ENCODE results near the gene GMPPB.
"Not testable (repeated sequence)": the region's sequence is repeated elsewhere in the genome, so short reads cannot be mapped to it uniquely, and the experiment has no call there.

The GMPPB gene

GRCh38 chr3:49712631-49713317 lies 11.0 kb downstream of the GMPPB start:
- DNase-seq = no peak

- no peak for DNase-seq
Measured at GRCh38 chr3:49712166-49712565, 11.6 kb downstream of the GMPPB start.

GRCh38 chr3:49711489-49711888 lies 12.3 kb downstream of the GMPPB start:
- no peak for DNase-seq

- no peak for DNase-seq
Measured at GRCh38 chr3:49709852-49710251, 13.9 kb downstream of the GMPPB start.

- DNase-seq = no peak
Measured at GRCh38 chr3:49707113-49707480, 16.7 kb downstream of the GMPPB start.

- DNase-seq = no peak
Measured at GRCh38 chr3:49706456-49707112, 17.2 kb downstream of the GMPPB start.

GRCh38 chr3:49705390-49705960 lies 18.3 kb downstream of the GMPPB start:
- no peak for DNase-seq

- no peak for DNase-seq
Measured at GRCh38 chr3:49704629-49705028, 19.1 kb downstream of the GMPPB start.

GRCh38 chr3:49703956-49704355 lies 19.8 kb downstream of the GMPPB start:
- DNase-seq = no peak

GRCh38 chr3:49703443-49703927 lies 20.3 kb downstream of the GMPPB start:
- DNase-seq = peak; percentile 51 to 56

GRCh38 chr3:49702672-49703071 lies 21.1 kb downstream of the GMPPB start:
- DNase-seq = no peak

GRCh38 chr3:49701388-49702077 lies 22.2 kb downstream of the GMPPB start:
- DNase-seq = no peak

- no peak for DNase-seq
Measured at GRCh38 chr3:49700453-49701128, 23.2 kb downstream of the GMPPB start.

- no peak for DNase-seq
Measured at GRCh38 chr3:49700014-49700413, 23.7 kb downstream of the GMPPB start.

- DNase-seq = no peak
Measured at GRCh38 chr3:49699281-49699979, 24.3 kb downstream of the GMPPB start.

GRCh38 chr3:49695350-49696015 lies 28.3 kb downstream of the GMPPB start:
- DNase-seq = not testable (repeated sequence)

- DNase-seq = not testable (repeated sequence)
Measured at GRCh38 chr3:49694409-49695070, 29.2 kb downstream of the GMPPB start.

GRCh38 chr3:49691481-49691880 lies 32.3 kb downstream of the GMPPB start:
- DNase-seq = not testable (repeated sequence)

- not testable (repeated sequence) for DNase-seq
Measured at GRCh38 chr3:49690856-49691255, 32.9 kb downstream of the GMPPB start.

GRCh38 chr3:49689908-49690624 lies 33.7 kb downstream of the GMPPB start:
- DNase-seq = not testable (repeated sequence)
